ENCODE measurements around the gene TOMM34.

- TF ChIP-seq, protein P1, sequence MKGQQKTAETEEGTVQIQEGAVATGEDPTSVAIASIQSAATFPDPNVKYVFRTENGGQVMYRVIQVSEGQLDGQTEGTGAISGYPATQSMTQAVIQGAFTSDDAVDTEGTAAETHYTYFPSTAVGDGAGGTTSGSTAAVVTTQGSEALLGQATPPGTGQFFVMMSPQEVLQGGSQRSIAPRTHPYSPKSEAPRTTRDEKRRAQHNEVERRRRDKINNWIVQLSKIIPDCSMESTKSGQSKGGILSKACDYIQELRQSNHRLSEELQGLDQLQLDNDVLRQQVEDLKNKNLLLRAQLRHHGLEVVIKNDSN (CRISPR knock-in tag; IDR thresholded peaks at IDR 0.05): no peak
- no peak for TF ChIP-seq TEAD4 (CRISPR knock-in tag; IDR thresholded peaks at IDR 0.05)
- TF ChIP-seq GRHL2 (CRISPR knock-in tag; IDR thresholded peaks at IDR 0.05; ENCODE audit: insufficient replicate concordance, severe bottlenecking): no peak
- no peak for TF ChIP-seq JUN (CRISPR knock-in tag; IDR thresholded peaks at IDR 0.05)
- no peak for TF ChIP-seq ZBTB43 (CRISPR knock-in tag; IDR thresholded peaks at IDR 0.05)
Observed at GRCh38 chr20:44981736-44982406, 21.7 kb upstream of the TOMM34 start.
